GM19397 (cell line): ENCODE data around the gene FEM1B.

Experiments used
- ATAC-seq: cut with Tn5 transposase; IDR thresholded peaks from one replicate; pipeline ENCODE4 v1.9.1; 2021; ENCODE audit warnings: mild to moderate bottlenecking, moderate library complexity; ENCODE audit not compliant: unreplicated experiment

FEM1B gene

GRCh38 chr15:68258692-68259091 lies 18.9 kb upstream of the FEM1B start:
- ATAC-seq: no peak

- ATAC-seq: no peak
These were observed 17.7 kb upstream of the FEM1B start for GRCh38 chr15:68259883-68260282.

- ATAC-seq: no peak
These were observed 16.3 kb upstream of the FEM1B start for GRCh38 chr15:68261241-68261640.

- no peak for ATAC-seq
These were observed 15.6 kb upstream of the FEM1B start for GRCh38 chr15:68261980-68262379.

- ATAC-seq: no peak
These were observed 14.8 kb upstream of the FEM1B start for GRCh38 chr15:68262514-68263356.

GRCh38 chr15:68264282-68264681 lies 13.3 kb upstream of the FEM1B start:
- ATAC-seq: no peak

- no peak for ATAC-seq
These were observed 12.5 kb upstream of the FEM1B start for GRCh38 chr15:68265081-68265480.

- ATAC-seq: no peak
These were observed 11.9 kb upstream of the FEM1B start for GRCh38 chr15:68265674-68266073.

- no peak for ATAC-seq
These were observed 9.1 kb upstream of the FEM1B start for GRCh38 chr15:68268405-68268804.

GRCh38 chr15:68271854-68272471 lies 5.6 kb upstream of the FEM1B start:
- ATAC-seq: no peak

GRCh38 chr15:68272721-68273271 lies 4.7 kb upstream of the FEM1B start:
- ATAC-seq: no peak

GRCh38 chr15:68274201-68274848 lies 3.2 kb upstream of the FEM1B start:
- ATAC-seq: no peak

GRCh38 chr15:68275165-68275746 lies 2.3 kb upstream of the FEM1B start:
- no peak for ATAC-seq

GRCh38 chr15:68276668-68277067 lies 877 bp upstream of the FEM1B start:
- no peak for ATAC-seq

- ATAC-seq: no peak
These were observed 378 bp upstream of the FEM1B start for GRCh38 chr15:68277131-68277602.

- no peak for ATAC-seq
These were observed 725 bp downstream of the FEM1B start for GRCh38 chr15:68278345-68278594.

GRCh38 chr15:68278595-68279405 lies 1.3 kb downstream of the FEM1B start:
- ATAC-seq: no peak

GRCh38 chr15:68279779-68280753 lies 2.5 kb downstream of the FEM1B start:
- ATAC-seq: no peak

GRCh38 chr15:68281008-68281407 lies 3.5 kb downstream of the FEM1B start:
- no peak for ATAC-seq
